Left kidney (tissue), 2 donors: ENCODE results near the gene PHF2. TPM values are rescaled to one million over a fixed set of nuclear protein-coding genes. Genes with fewer than 3 reads are reported as not detected.

Source experiments
- DNase-seq: peaks from one replicate; pipeline ENCODE4 v3.0.0-alpha.2; 2013
- polyA plus RNA-seq: library from polyadenylated mRNA; unstranded; fragments of 120-200 nt; gene quantifications from one replicate; pipeline ENCODE4 v1.2.1, GENCODE V29; 2013; ENCODE audit not compliant: insufficient read length

Gene PHF2
- polyA plus RNA-seq, 1 donor: 37.8 TPM

DNA sequence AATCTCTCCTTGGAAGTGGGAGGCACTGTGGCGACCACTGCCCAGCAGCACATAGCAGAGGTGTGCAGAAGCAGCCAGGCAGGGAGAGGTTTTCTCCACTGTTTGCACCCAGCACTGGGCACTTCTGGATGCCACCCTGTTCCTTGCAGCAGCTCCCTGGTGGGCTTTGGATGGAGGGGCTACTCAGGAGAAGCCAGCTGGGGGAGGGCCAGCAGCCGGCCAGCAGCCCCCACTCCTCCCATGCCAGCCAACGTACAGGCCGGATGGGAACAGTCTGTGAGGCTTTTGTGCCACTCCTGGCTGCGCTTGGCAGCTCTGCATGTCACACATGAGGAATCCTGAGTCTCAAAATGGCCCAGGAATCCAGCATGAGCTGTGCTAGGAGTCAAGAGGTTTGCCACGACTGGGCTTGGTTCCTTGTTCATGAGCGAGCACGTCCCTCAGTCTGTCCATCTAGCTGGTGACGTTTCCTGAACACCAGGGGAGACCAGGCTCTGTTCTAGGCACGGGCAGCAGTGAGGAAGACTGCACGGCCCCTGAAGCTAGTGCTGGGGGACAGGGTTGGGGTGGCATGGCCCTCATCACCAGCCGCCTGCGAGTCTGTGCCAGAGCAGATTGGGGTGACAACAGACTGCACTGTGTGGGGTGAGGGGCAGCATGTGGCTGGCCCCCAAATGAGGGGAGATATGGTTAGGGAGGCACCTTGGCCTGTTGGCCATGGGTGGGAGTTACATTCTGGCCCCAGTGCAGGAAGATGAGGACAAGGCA lies 10.1 kb downstream of the PHF2 start:
- DNase-seq: no peak

DNA sequence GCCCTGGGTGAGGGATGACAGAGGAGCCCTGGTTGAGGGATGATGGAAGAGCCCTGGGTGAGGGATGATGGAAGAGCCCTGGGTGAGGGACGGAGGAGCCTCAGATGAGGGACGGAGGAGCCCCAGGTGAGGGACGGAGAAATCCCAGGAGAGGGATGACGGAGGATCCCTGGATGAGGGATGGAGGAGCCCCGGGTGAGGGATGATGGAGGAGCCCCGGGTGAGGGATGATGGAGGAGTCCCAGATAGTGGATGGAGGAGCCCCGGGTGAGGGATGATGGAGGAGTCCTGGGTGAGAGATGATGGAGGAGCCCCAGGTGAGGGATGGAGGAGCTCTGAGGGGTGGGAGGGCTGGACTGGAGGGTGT lies 10.9 kb downstream of the PHF2 start:
- DNase-seq: no peak

GRCh38 chr9:93587651-93588347 lies 11.4 kb downstream of the PHF2 start:
- no peak for DNase-seq

- no peak for DNase-seq
Observed at GRCh38 chr9:93588641-93589609, 12.5 kb downstream of the PHF2 start.

GRCh38 chr9:93589688-93590087 lies 13.3 kb downstream of the PHF2 start:
- DNase-seq: peak; percentile 67

DNA sequence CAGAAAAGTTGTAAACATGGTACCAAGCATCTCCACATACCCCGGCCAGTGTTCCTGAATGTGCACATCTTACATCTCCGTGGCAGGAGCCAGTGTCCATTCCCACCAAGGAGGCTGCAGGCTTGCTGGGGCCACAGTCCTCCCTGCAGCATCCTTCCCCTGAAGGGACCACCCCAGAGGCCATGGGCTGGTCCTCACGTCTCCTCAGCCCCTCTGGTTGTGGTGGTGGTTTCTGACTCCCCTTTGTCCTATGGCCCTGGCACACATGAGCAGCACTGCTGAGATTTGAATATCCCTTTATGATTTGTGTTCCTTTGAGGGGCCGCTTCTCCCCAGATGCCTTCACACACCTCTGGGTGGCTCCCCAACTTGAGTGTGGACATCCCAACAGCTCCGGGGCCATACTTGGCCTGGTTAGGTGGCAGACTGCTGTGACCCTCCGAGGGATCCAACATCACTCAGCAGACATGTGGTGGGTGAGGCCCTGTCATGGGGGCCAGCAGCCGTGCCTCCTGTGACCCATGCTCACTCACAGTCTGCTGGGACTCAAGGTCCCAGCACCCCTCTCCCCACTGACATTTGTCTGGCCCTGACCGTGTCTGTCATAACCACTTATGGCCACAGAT lies 14.3 kb downstream of the PHF2 start:
- no peak for DNase-seq

DNA sequence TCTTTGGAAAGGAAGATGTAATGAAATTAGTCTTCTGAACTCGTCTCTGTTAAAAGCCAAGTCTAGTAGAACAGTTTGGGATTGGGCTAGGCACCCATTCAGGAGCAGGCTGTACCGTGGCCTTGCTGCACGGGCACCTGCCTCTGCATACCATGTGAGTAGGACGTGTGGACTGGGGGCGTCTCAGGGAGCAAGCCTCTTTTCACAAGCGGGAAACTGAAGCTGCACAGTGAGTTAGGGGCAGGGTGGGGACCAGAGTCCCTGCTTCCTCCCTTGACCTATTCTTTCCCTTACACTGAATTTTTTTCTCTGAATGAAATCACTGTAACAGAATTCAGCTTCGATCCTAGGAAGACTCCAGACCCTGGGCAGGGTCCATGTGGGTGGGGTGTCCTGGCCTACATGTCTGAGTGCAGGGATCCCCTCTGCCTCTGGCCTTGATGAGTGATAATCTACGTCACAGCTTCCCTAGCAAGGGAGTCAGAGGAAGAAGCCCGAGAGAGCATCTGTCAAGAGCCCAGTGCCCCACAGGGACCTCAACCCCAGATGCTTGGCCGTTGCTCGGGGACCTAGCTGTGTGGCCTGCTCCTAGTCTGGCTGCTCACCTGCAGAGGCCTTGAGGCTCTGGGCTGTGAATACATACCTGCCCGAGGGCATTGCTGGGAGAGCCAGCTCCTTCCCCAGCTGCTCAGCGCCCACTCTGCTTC lies 15.1 kb downstream of the PHF2 start:
- no peak for DNase-seq

GRCh38 chr9:93592008-93592642 lies 15.7 kb downstream of the PHF2 start:
- DNase-seq: no peak

DNA sequence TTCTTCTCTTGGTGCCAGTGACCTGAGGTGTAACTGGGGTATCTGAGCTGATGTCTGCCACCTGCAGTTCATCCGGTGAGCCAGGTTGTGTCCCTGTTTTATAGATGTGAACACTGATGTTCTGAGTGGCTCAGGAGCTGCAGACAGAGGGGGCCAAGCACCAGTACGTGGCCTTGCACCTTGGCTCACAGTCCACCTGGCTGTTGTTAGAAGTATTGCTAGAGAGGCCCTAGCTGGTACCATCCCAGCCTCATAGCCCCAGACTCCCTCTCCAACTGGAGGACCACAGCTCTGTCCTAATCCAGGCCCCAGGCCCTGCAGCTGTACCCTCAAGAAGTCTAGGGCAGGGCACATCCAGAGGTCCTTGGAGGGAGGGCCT lies 16.2 kb downstream of the PHF2 start:
- no peak for DNase-seq

DNA sequence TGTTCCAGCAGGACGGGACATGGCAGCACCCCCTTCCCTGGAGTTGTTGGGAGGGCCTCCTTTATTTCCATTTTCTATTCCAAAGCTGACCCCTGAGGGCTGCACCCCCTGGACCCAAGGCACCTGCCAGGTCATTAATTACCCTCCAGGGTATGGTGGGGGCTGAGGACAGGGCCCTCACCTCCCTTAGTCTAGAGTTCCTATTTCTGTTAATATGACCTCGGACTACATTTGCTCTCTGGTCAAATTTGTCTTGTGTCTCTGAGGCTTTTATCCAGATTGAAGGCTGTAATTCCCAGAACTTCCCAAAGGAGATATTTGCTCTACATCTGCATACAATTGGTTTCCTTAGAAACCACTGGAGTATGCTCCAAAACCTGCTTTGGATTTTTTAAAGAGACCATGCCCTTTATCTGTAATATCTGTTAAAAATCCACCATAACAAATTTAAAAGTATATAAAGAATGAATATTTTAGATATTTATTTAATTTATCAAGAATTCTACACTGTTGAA lies 16.8 kb downstream of the PHF2 start:
- DNase-seq: no peak

DNA sequence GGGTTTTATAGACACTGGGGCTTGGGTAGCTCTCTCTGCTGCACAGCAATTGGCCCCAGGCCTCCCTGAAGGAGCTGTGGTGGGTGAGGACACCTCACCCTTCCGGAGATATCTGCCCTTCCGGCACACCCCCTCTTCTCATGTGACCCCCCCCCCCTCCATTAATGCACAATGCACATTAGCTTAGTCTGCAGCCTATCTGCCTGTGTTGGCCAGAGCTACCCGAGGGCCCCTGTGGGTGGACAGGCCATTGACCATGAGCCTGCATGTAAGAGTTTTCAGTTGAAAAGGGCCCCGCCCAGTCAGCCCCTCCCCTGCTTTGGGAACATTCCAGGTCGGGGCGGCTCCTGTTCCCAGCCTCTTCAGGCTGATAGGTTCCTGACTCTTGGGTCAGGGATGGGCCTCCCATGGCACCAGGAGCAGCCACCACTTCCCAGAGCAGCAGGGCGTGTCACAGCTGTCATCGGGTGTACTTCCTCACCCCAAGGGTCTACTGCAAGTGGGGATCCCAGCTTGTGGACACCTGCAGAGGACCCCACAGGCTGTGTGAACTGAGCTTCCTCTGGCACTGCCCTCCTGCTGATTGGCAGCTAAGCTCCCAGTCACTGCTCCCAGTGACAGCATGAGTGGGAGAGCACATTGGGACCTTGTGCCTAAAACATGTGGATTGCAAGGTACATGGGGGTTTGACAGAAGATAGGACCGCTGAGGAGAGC lies 17.8 kb downstream of the PHF2 start:
- DNase-seq: no peak

DNA sequence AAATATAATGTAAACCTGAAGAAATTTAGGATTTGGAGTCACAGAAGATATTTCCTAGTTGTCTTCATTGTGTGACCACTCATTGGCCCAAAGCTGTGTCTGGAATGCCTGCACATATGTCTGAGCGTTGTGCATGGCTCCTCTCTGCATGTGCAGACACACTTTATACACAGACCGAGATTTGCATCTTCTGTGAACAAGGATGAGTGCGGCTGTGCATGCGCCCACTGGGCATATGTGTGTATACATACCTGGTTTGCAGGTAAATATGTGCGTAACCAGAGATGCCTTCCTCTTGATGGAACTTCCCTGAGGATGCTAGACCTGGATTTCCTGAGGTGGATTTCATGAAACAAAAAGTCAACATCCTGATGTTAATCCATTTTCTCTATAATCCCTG lies 19.1 kb downstream of the PHF2 start:
- no peak for DNase-seq

- no peak for DNase-seq
Observed at GRCh38 chr9:93595861-93596365, 19.5 kb downstream of the PHF2 start.

DNA sequence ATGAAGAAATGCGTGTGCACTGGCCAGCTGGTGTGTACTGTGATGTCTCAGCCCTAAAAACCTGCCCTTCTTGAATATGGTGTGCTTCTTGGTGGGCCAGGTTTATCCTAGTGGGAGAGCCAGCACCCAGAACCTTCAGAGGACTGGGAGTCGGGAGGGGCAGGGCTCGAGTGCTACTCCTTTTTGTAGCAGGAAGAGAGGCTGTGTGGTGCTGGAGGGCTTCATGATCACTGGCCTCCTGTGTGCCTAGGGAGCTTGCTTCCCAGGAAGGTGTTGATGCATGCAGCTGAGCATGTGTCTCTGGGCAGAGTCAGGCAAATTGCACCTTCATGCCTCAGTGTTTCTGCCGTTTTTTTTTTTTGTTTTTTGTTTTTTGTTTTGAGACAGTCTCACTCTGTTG lies 20.0 kb downstream of the PHF2 start:
- DNase-seq: no peak

DNA sequence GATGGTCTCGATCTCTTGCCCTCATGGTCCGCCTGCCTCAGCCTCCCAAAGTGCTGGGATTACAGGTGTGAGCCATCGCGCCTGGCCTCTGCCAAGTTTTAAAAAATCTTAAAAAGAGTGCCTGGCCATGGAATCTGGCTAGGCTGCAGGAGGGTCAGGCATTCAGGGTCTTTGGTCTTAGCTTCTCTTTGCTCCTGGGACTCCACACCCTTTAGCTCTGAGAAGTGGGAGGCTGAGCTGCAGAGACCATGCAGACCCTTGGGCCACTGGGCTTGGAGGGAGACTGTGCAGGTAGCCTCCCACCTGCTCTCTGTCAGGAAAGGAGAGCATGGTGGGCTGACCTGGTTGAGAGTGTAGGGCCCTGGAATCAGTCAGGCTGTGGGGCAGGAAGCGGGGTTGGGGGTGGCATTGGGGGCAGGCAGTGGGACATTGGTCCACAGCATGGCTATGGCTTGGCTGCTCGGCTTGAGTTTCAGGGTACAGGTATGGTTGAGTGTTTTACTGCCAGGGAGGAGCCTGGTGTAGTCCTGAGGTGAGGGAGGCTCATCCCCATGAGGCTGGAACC lies 20.8 kb downstream of the PHF2 start:
- no peak for DNase-seq

DNA sequence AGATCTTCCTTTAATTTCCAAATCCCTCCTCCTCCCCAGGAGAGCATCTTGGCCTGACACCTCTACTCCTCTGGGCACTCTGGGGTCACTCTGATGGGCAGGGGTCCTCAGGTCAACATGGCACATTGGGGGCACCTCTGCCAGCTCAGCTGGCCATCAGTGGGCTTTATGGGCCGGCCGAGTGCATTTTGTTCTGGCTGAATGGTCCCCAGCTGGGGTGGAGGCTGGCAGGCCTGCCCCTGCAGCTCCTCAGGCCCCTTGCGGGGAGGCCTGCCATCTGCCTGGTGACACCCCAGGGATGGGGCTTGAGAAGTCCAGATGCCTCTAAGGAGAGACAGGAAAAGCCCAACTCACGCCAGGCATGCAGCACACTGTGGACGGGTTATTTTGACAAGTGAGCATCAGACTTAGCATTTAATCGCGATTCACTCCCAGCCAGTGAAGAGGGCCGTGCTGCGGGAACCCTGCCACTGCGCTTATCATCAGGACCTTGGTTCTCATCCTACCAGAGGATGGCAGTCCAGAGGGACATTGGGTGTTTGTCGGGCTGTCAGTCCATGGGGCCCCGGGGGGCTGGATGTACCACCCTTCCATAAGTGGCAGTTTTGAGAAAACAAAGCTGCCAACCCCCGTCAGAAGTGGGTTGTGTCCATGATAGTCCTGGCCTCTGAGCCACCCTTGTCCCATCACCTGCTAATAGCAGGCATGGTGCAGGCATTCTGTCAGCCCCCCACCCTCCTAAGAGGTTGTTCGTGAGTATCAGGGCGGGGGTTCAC lies 21.7 kb downstream of the PHF2 start:
- no peak for DNase-seq

- DNase-seq: no peak
Observed at GRCh38 chr9:93598647-93599241, 22.4 kb downstream of the PHF2 start.
